PC-3 (cell line): ENCODE data around the gene NKX2-4.

Experiments used
- EZH2 ChIP-seq: fragments of 300-600 bp; sonication (generic); IDR thresholded peaks from one replicate; pipeline ENCODE4 v1.6.1; 2017; ENCODE audit warnings: antibody characterized with exemption, mild to moderate bottlenecking, low read length; ENCODE audit not compliant: unreplicated experiment
- EZH2phosphoT487 ChIP-seq: fragments of 300-600 bp; sonication (generic); IDR thresholded peaks from 2 replicates; pipeline ENCODE4 v1.6.1; 2018; ENCODE audit warnings: mild to moderate bottlenecking, antibody characterized with exemption, low read length, borderline replicate concordance
- TF ChIP-seq, protein P1 (sequence below): fragments of 300-600 bp; sonication (generic); conservative IDR thresholded peaks from 2 replicates; pipeline ENCODE4 v1.5.1; 2017; ENCODE audit warnings: antibody characterized with exemption, low read depth, mild to moderate bottlenecking, low read length

DNA sequence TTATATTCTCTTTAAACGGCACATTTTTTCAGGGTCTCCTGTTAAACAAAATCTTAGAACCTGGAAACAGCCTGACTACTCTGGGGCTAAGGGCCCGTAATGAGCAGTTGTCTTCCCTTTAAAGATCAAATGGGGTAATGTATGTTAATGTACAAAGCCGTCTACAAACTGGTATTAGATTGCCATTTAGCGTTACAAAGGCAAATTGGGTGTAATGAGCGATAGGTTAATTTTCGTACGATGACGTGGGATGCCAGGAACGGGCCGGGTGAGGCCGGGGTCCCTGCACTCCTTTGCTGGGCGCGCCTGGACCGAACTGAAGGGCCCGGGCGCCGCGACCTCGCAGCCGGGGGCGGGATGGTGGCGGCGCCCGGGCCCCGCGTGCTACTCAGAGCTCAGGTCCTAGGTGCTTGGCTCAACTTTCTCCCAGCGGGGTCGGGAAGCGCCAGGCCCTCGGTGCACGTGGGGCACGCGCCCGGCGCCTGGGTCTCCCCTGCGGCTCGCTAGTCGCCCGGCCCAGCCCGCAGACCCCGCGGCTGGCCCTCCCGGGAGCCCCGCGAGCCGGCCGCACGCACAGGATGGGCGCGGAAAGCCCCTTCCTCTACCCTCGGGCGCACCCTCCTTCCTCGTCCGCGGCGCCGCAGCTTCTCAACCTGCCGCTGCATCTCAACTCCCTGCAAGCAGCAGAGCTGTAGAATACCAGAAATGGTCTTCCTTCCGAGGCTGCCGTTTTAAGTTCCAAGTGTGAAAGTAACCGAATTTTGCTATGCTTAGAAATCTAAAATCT is 5.9 kb downstream of the NKX2-4 start:
- TF ChIP-seq, protein P1, sequence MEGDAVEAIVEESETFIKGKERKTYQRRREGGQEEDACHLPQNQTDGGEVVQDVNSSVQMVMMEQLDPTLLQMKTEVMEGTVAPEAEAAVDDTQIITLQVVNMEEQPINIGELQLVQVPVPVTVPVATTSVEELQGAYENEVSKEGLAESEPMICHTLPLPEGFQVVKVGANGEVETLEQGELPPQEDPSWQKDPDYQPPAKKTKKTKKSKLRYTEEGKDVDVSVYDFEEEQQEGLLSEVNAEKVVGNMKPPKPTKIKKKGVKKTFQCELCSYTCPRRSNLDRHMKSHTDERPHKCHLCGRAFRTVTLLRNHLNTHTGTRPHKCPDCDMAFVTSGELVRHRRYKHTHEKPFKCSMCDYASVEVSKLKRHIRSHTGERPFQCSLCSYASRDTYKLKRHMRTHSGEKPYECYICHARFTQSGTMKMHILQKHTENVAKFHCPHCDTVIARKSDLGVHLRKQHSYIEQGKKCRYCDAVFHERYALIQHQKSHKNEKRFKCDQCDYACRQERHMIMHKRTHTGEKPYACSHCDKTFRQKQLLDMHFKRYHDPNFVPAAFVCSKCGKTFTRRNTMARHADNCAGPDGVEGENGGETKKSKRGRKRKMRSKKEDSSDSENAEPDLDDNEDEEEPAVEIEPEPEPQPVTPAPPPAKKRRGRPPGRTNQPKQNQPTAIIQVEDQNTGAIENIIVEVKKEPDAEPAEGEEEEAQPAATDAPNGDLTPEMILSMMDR: no peak
- TF ChIP-seq EZH2phosphoT487: no peak
- no peak for TF ChIP-seq EZH2
